IPS-18a (cell line): ENCODE data around the gene AGFG2.
"Not testable (repeated sequence)": the region's sequence is repeated elsewhere in the genome, so short reads cannot be mapped to it uniquely, and the experiment has no call there.

ENCODE experiments used
- H3K27ac ChIP-seq: one replicate; pipeline ENCODE4 v1.5.1; 2013; ENCODE audit warnings: low read length
- H3K27me3 ChIP-seq: one replicate; pipeline ENCODE4 v1.6.1; 2013; ENCODE audit warnings: mild to moderate bottlenecking, low read length; ENCODE audit not compliant: control insufficient read depth, insufficient read depth
- H3K36me3 ChIP-seq: one replicate; pipeline ENCODE4 v1.6.1; 2013; ENCODE audit warnings: low read depth, low read length; ENCODE audit not compliant: control insufficient read depth
- H3K4me1 ChIP-seq: one replicate; pipeline ENCODE4 v1.6.1; 2013; ENCODE audit warnings: low read depth, low read length; ENCODE audit not compliant: control insufficient read depth
- H3K4me3 ChIP-seq: one replicate; pipeline ENCODE4 v1.5.1; 2013; ENCODE audit warnings: low read length
- H3K9ac ChIP-seq: one replicate; pipeline ENCODE4 v1.6.1; 2013; ENCODE audit warnings: mild to moderate bottlenecking, low read length, moderate library complexity
- H3K9me3 ChIP-seq: one replicate; pipeline ENCODE4 v1.6.1; 2013; ENCODE audit warnings: low read depth, low read length; ENCODE audit not compliant: control insufficient read depth

AGFG2 gene

GRCh38 chr7:100561491-100562194 is 22.6 kb downstream of the AGFG2 start:
- no peak overlapping the region for H3K9ac ChIP-seq
- H3K27me3 ChIP-seq: no peaks in the 10 kb centered on the region
- H3K4me1 ChIP-seq: no peaks in the 10 kb centered on the region
- H3K9me3 ChIP-seq: no peaks in the 10 kb centered on the region
- H3K4me3 ChIP-seq: no peak overlapping the region
- peaks cover 7% of the 10 kb centered on the region for H3K36me3 ChIP-seq
- no peak overlapping the region for H3K27ac ChIP-seq

GRCh38 chr7:100562195-100563099 is 23.4 kb downstream of the AGFG2 start:
- no peak overlapping the region for H3K4me3 ChIP-seq
- no peaks in the 10 kb centered on the region for H3K27me3 ChIP-seq
- H3K9me3 ChIP-seq: no peaks in the 10 kb centered on the region
- peaks cover 2% of the 10 kb centered on the region for H3K36me3 ChIP-seq
- no peak overlapping the region for H3K27ac ChIP-seq
- no peak overlapping the region for H3K9ac ChIP-seq
- H3K4me1 ChIP-seq: no peaks in the 10 kb centered on the region

- H3K27ac ChIP-seq: no peak overlapping the region
- no peak overlapping the region for H3K4me3 ChIP-seq
- H3K4me1 ChIP-seq: no peaks in the 10 kb centered on the region
These were observed 24.1 kb downstream of the AGFG2 start for GRCh38 chr7:100563100-100563564.

GRCh38 chr7:100563809-100564400 is 24.9 kb downstream of the AGFG2 start:
- no peak overlapping the region for H3K9ac ChIP-seq
- no peak overlapping the region for H3K4me3 ChIP-seq
- no peaks in the 10 kb centered on the region for H3K9me3 ChIP-seq
- H3K36me3 ChIP-seq: peaks cover 2% of the 10 kb centered on the region
- peaks cover 2% of the 10 kb centered on the region for H3K4me1 ChIP-seq
- H3K27me3 ChIP-seq: no peaks in the 10 kb centered on the region
- H3K27ac ChIP-seq: no peak overlapping the region

More at GRCh38 chr7:100563100-100563564, 24.1 kb downstream of the AGFG2 start:
- no peaks in the 10 kb centered on the region for H3K9me3 ChIP-seq
- peaks cover 2% of the 10 kb centered on the region for H3K36me3 ChIP-seq
- no peak overlapping the region for H3K9ac ChIP-seq
- H3K27me3 ChIP-seq: no peaks in the 10 kb centered on the region

DNA sequence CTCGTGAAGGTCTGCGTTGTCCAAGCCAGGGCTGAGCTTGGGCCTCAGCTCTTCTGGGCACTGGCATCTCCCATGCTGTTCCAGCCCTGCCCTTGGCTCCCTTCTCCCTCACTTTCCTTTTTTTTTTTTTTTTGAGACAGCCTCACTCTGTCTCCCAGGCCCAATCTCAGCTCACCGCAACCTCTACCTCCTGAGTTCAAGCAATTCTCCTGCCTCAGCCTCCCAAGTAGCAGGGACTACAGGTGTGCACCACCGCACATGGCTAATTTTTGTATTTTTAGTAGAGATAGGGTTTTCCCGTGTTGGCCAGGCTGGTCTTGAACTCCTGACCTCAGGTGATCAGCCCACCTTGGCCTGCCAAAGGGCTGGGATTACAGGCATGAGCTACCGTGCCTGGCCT is 25.4 kb downstream of the AGFG2 start:
- not testable (repeated sequence) for H3K27ac ChIP-seq, H3K27me3 ChIP-seq, H3K9ac ChIP-seq, H3K4me1 ChIP-seq, H3K4me3 ChIP-seq, H3K9me3 ChIP-seq, H3K36me3 ChIP-seq

GRCh38 chr7:100565133-100565571 is 26.1 kb downstream of the AGFG2 start:
- Histone ChIP-seq H3K36me3 (peaks cover 2% of the 10 kb centered on the region), H3K9me3 (no peaks in the 10 kb centered on the region), H3K27ac (no peak overlapping the region), H3K9ac (no peak overlapping the region), H3K4me3 (no peak overlapping the region), H3K4me1 (peaks cover 6% of the 10 kb centered on the region), H3K27me3 (peaks cover 2% of the 10 kb centered on the region)

DNA sequence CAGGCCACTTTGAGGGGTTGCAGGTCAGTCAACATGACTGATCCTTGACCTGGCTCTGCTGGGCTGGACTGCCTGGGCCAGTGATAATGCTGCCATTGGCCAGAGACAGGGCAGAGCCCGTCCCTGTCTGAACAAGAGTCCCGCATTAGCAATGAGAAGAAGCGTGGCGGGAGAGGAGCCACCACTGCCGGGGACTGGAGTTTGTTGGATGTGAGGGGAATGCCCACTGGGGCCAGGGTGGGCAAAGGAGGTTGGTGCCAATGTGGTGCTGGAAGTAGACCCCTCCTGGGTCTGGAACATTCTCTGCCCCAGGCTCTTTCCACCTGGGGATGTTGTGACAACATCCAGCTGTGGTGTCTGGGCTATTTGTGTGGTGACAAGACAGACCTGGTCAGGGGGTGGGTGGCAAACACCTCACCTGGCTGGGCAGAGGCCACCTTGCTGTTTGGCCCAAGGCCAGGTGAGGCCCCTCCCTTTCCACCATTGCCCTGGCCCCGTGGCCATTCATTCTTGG is 27.1 kb downstream of the AGFG2 start:
- Histone ChIP-seq H3K27me3 (peaks cover 8% of the 10 kb centered on the region), H3K27ac (no peak overlapping the region), H3K4me1 (peaks cover 9% of the 10 kb centered on the region), H3K36me3 (peaks cover 2% of the 10 kb centered on the region), H3K9me3 (no peaks in the 10 kb centered on the region), H3K4me3 (no peak overlapping the region), H3K9ac (no peak overlapping the region)

GRCh38 chr7:100567031-100567730 is 28.2 kb downstream of the AGFG2 start:
- Histone ChIP-seq H3K4me1 (peaks cover 19% of the 10 kb centered on the region), H3K27me3 (peaks cover 9% of the 10 kb centered on the region), H3K36me3 (peaks cover 2% of the 10 kb centered on the region), H3K9me3 (no peaks in the 10 kb centered on the region), H3K9ac (no peak overlapping the region), H3K27ac (no peak overlapping the region), H3K4me3 (no peak overlapping the region)

DNA sequence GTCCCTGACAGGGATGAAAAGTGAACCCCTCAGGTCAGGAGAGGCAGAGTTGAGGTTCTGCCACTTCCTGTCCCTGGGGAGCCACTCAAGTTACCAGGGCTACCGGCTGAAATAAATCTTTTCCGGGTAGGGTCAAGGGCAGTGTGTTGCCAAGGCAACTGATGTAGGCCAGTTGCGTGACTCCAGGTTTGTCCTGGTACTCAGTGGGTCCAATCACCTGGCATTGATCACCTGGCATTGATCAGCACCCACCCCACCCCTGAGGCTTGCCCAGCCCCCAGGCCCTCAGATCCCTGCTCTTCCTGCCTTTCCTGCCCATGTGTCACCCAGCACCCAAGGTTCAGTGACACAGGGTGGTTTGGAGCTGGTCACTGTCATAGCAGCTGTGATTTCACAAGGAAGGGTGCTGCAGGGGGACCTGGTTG is 28.8 kb downstream of the AGFG2 start:
- H3K9ac ChIP-seq: no peak overlapping the region
- no peak overlapping the region for H3K4me3 ChIP-seq
- no peaks in the 10 kb centered on the region for H3K9me3 ChIP-seq
- H3K4me1 ChIP-seq: peaks cover 25% of the 10 kb centered on the region
- H3K27ac ChIP-seq: no peak overlapping the region
- H3K27me3 ChIP-seq: peaks cover 9% of the 10 kb centered on the region
- peaks cover 1% of the 10 kb centered on the region for H3K36me3 ChIP-seq

DNA sequence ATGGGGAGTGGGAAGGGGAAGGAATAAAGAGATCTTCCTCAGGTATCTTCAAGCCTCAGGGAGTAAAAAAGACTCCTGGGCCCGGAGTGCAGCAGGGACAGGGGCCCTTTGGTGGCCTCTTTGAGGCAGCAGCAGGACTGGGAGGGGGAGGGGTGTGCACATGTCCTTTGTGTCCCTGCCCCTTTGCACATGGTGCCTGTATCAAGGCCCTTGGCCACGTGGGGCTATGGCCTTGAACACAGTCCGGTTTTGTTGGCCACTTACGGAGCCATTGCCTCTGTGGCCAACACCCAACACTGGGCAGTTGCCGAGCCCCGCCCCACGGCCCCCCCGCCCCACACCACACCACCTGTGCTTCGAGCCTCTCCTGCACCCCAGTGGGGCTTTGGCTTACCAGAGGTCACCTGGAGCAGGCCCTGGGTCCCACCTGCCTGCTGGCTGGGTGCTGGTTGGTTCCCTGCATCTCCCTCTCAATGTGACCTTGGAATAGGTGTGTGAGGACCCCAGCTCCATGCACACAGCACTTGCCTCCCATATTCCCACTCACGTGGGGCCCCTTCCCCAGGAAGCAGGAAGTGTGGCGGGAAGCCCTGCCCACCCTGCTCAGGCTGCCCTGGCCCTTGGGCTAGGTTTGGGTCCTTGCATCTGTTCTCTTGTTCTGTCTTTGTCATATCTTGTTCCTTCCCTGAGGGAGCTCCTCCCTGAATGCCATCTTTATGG is 29.3 kb downstream of the AGFG2 start:
- Histone ChIP-seq H3K4me3 (no peak overlapping the region), H3K27me3 (peaks cover 9% of the 10 kb centered on the region), H3K36me3 (no peaks in the 10 kb centered on the region), H3K27ac (no peak overlapping the region), H3K4me1 (peaks cover 25% of the 10 kb centered on the region), H3K9ac (no peak overlapping the region), H3K9me3 (no peaks in the 10 kb centered on the region)
